ENCODE data around the gene THRB.

DNA sequence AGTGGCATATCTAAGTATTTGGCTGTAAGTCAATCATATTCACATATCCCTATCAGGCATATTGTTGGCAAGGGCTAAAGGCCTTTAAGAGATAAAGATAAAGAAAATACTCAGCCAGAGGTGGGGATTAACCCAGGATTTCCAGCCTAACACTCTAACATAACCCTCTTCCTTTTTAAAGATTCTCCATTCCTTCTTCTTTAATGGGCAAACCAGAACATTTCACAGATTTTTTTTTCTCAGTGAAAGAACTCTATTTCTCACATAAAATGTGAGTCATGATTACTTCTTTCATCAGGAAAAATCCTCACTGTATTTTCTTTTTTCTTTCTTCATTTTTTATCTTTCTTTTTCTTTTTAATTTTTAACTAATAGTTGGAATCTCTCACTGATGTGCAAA is 349.2 kb downstream of the THRB start:
- TF ChIP-seq POLR2AphosphoS5 (IDR thresholded peaks at IDR 0.05; ENCODE audit: low read depth, low read length) (no peak), POLR2A (IDR thresholded peaks at IDR 0.05; ENCODE audit: low read depth, low read length) (no peak)
